Endothelial cell of umbilical vein (primary cell): ENCODE measurements around the gene ZNF79. TPM values are rescaled to one million over a fixed set of nuclear protein-coding genes. Genes with fewer than 3 reads are reported as not detected.

Experiments
- BruUV-seq: library from RNA; stranded (reverse); fragments of 400-500 nt; replicated peaks from 2 replicates; lab custom pipeline; 2021; lab: Mats Ljungman, UMichigan
- CTCF ChIA-PET: fragments of 300-600, 350-600 bp; sonication (Branson Sonifier 250); formaldehyde crosslinking; loops from one replicate; lab custom pipeline; 2021; ENCODE audit warnings: antibody characterized with exemption, inconsistent platforms; lab: Charles Lee
- POLR2A ChIA-PET: fragments of 300-600, 350-600 bp; sonication (Branson Sonifier 250); formaldehyde crosslinking; loops from one replicate; lab custom pipeline; 2021; ENCODE audit warnings: antibody characterized with exemption, inconsistent platforms; lab: Charles Lee
- DNase-seq: peaks from one replicate; pipeline ENCODE4 v3.0.0-alpha.2; 2011; ENCODE audit warnings: low read depth, low spot score
- FAIRE-seq: peaks from 2 replicates; lab custom pipeline; 2011; peaks lifted over from hg19 to GRCh38; lab: Jason Lieb, UNC
- H2AFZ ChIP-seq: 2 replicates; pipeline ENCODE4 v1.6.0; 2012; ENCODE audit warnings: low read depth, low read length, control low read depth, inconsistent platforms
- H3K27ac ChIP-seq: 2 replicates; pipeline ENCODE4 v1.5.1; 2011; ENCODE audit warnings: low read depth, mild to moderate bottlenecking, control low read depth, low read length, moderate library complexity; ENCODE audit not compliant: insufficient read depth
- H3K27me3 ChIP-seq, 2 experiments: 2 replicates each; pipeline versions ENCODE4 v1.6.0 to v1.6.1; 2011; ENCODE audit warnings: low read length in 2 of 2, mixed read lengths in 1 of 2; ENCODE audit not compliant: control insufficient read depth in 2 of 2, insufficient read depth in 2 of 2
- H3K36me3 ChIP-seq, 2 experiments: 2 replicates in 1 of 2; 3 replicates in 1 of 2; pipeline ENCODE4 v1.5.1; 2011; ENCODE audit warnings: low read length in 2 of 2, mild to moderate bottlenecking in 1 of 2, moderate library complexity in 1 of 2; ENCODE audit not compliant: control insufficient read depth in 2 of 2, insufficient read depth in 2 of 2; ENCODE audit errors: extremely low read depth in 1 of 2
- H3K4me1 ChIP-seq: 3 replicates; pipeline ENCODE4 v1.5.1; 2011; ENCODE audit warnings: mild to moderate bottlenecking, low read length; ENCODE audit not compliant: control insufficient read depth, insufficient read depth; ENCODE audit errors: extremely low read depth
- H3K4me2 ChIP-seq: 2 replicates; pipeline ENCODE4 v1.6.1; 2011; ENCODE audit warnings: low read length, control low read depth, mixed read lengths; ENCODE audit not compliant: insufficient read depth
- H3K4me3 ChIP-seq, 3 experiments: fragments of 200-600 bp in 1 of 3; sonication (generic), shearing (Covaris generic) in 1 of 3; replicated peaks in 1 of 3; 2 replicates each; pipeline ENCODE4 v1.5.1; 2011 to 2016; ENCODE audit warnings: control low read depth in 3 of 3, low read length in 3 of 3, mild to moderate bottlenecking in 2 of 3, inconsistent platforms in 1 of 3, low read depth in 1 of 3, moderate library complexity in 1 of 3; ENCODE audit not compliant: insufficient read depth in 1 of 3
- H3K79me2 ChIP-seq: 2 replicates; pipeline ENCODE4 v1.6.0; 2012; ENCODE audit warnings: low read length, inconsistent platforms; ENCODE audit not compliant: control insufficient read depth, insufficient read depth
- H3K9ac ChIP-seq: replicated peaks from 2 replicates; pipeline ENCODE3; 2011; ENCODE audit warnings: low read length, control low read depth; ENCODE audit not compliant: insufficient read depth; ENCODE audit errors: extremely low read depth
- H3K9me1 ChIP-seq: replicated peaks from 3 replicates; pipeline ENCODE4 v1.6.0; 2011; ENCODE audit warnings: mild to moderate bottlenecking, low read length; ENCODE audit not compliant: control insufficient read depth, insufficient read depth; ENCODE audit errors: extremely low read depth
- H3K9me3 ChIP-seq: replicated peaks from 2 replicates; pipeline ENCODE4 v1.5.1; 2012; ENCODE audit warnings: low read length, inconsistent platforms; ENCODE audit not compliant: control insufficient read depth, insufficient read depth
- H4K20me1 ChIP-seq: replicated peaks from 2 replicates; pipeline ENCODE3; 2011; ENCODE audit warnings: mild to moderate bottlenecking, low read length; ENCODE audit not compliant: control insufficient read depth, insufficient read depth; ENCODE audit errors: extremely low read depth
- CTCF ChIP-seq, 2 donors: IDR thresholded peaks; 1 replicate in 1 of 2; 2 replicates in 1 of 2; pipeline ENCODE4 v1.5.1; 2011; ENCODE audit warnings: low read length in 2 of 2, mild to moderate bottlenecking in 2 of 2, moderate library complexity in 2 of 2, control low read depth in 1 of 2, inconsistent platforms in 1 of 2, low read depth in 1 of 2; ENCODE audit not compliant: insufficient read depth in 1 of 2; ENCODE audit errors: extremely low read depth in 1 of 2
- EZH2 ChIP-seq: IDR thresholded peaks from 2 replicates; pipeline ENCODE4 v1.6.1; 2012; ENCODE audit warnings: borderline replicate concordance, low read depth, mild to moderate bottlenecking, moderate library complexity, low read length, inconsistent platforms; ENCODE audit not compliant: severe bottlenecking
- FOS ChIP-seq: IDR thresholded peaks from 2 replicates; pipeline ENCODE4 v1.6.1; 2011; ENCODE audit warnings: mild to moderate bottlenecking, low read length, moderate library complexity, borderline replicate concordance; ENCODE audit not compliant: insufficient read depth
- GATA2 ChIP-seq: IDR thresholded peaks from 2 replicates; pipeline ENCODE4 v1.7.0; 2011; ENCODE audit warnings: low read depth, mild to moderate bottlenecking, moderate library complexity, mixed read lengths, low read length; ENCODE audit not compliant: insufficient read length, insufficient read depth
- JUN ChIP-seq: IDR thresholded peaks from 2 replicates; pipeline ENCODE4 v1.6.1; 2011; ENCODE audit warnings: borderline replicate concordance, low read depth; ENCODE audit not compliant: insufficient read length, insufficient read depth
- MAX ChIP-seq: IDR thresholded peaks from 2 replicates; pipeline ENCODE4 v1.6.1; 2011; ENCODE audit not compliant: insufficient read depth, insufficient read length
- MYC ChIP-seq: IDR thresholded peaks from one replicate; pipeline ENCODE4 v1.6.1; 2011; ENCODE audit warnings: mild to moderate bottlenecking, low read depth, low read length
- POLR2A ChIP-seq: IDR thresholded peaks from 2 replicates; pipeline ENCODE4 v1.6.1; 2012; ENCODE audit warnings: low read depth, mild to moderate bottlenecking, control low read depth, low read length
- POLR2AphosphoS5 ChIP-seq: IDR thresholded peaks from 2 replicates; pipeline ENCODE4 v1.6.1; 2012; ENCODE audit warnings: low read depth, mild to moderate bottlenecking, control low read depth, low read length, moderate library complexity; ENCODE audit not compliant: insufficient read depth
- dilution Hi-C: fragments of 300-500 bp; cut with MboI; formaldehyde crosslinking; loops from one replicate; pipeline ENCODE4 v1.15.0; 2019; ENCODE audit warnings: low sequenced_read_pairs; ENCODE audit not compliant: extremely low pct_ligation_motif_present
- intact Hi-C: fragments of 100-400 bp; cut with micrococcal nuclease; formaldehyde crosslinking; loops from one replicate; pipeline ENCODE4 v1.10.0; 2022
- polyA plus RNA-seq, 4 experiments: library from polyadenylated mRNA; depleted of rRNA in 3 of 4; stranded (reverse) in 3 of 4; unstranded in 1 of 4; fragments of >200 nt; gene quantifications; 2 replicates each; pipeline versions ENCODE4 v1.2.1 to v1.2.3, GENCODE V29; 2011 to 2012; ENCODE audit warnings: missing spikeins in 1 of 4
- total RNA-seq: library from RNA; stranded (reverse); gene quantifications from 2 replicates; pipeline ENCODE4 v1.2.3, GENCODE V29; 2021

The ZNF79 gene
- total and polyA plus RNA-seq, 2 donors (not counting 3 experiments of a cell fraction or from before 2014, with no cell fraction given), result 6.3 to 10.6 TPM

- H3K27me3 ChIP-seq, result peaks cover 0 to 5% of the 10 kb centered on the region in 2 experiments
- no peak overlapping the region for H3K27ac ChIP-seq
- no peaks in the 10 kb centered on the region for H3K9me1 ChIP-seq
- no peak overlapping the region for H3K4me2 ChIP-seq
- DNase-seq, result no peak
- H3K9ac ChIP-seq, result no peak overlapping the region
- no peaks in the 10 kb centered on the region for H3K36me3 ChIP-seq
- no peaks in the 10 kb centered on the region for H3K4me1 ChIP-seq
- dilution Hi-C loops (no loop called here), intact Hi-C loops (no loop called here)
- TF ChIP-seq POLR2AphosphoS5, result no peak
- TF ChIP-seq EZH2, result no peak
- TF ChIP-seq POLR2A, result no peak
- no peak for TF ChIP-seq MYC
- no peak for TF ChIP-seq JUN
- TF ChIP-seq MAX, result no peak
- no peak for TF ChIP-seq CTCF (IDR thresholded peaks at IDR 0.05; ENCODE audit: extremely low read depth in 1 of 2, insufficient read depth in 1 of 2, low read depth in 1 of 2, low read length in 2 of 2)
- no peak for TF ChIP-seq GATA2
- TF ChIP-seq FOS, result no peak
- H3K9me3 ChIP-seq, result no peaks in the 10 kb centered on the region
- no peak overlapping the region for H3K4me3 ChIP-seq
- CTCF ChIA-PET, result no interaction called here
- H4K20me1 ChIP-seq, result no peaks in the 10 kb centered on the region
- no TSS peak for BruUV-seq
- POLR2A ChIA-PET, result no interaction called here
- no peak overlapping the region for H2AFZ ChIP-seq
- H3K79me2 ChIP-seq, result no peaks in the 10 kb centered on the region
- no peak for FAIRE-seq
Observed at GRCh38 chr9:127384016-127384730, 40.0 kb upstream of the ZNF79 start.
